Natural killer cell treated with Interleukin-12 subunit alpha and Interleukin-12 subunit beta and Interleukin-15 and Interleukin-18, amount 100 ng/mL, for 72 hours (primary cell): ENCODE measurements around the gene EMC6. TPM values are rescaled to one million over a fixed set of nuclear protein-coding genes. Genes with fewer than 3 reads are reported as not detected.

Experiments
- ATAC-seq, 2 donors: fragments of 150-1000 bp; cut with Tn5 transposase in 1 of 2; sonication (Bioruptor Pico), chemical (Tn5 transposase) in 1 of 2; 2 replicates each; pipeline ENCODE4 v1.10.0; 2021
- DNase-seq: peaks from one replicate; pipeline ENCODE4 v3.0.0; 2022; ENCODE audit warnings: low spot score
- H3K27ac Mint-ChIP-seq, 2 donors: 1 replicate in 1 of 2; 2 replicates in 1 of 2; pipeline ENCODE4 v1.8.0; 2022; ENCODE audit warnings: mixed read lengths in 2 of 2, mild to moderate bottlenecking in 1 of 2, moderate library complexity in 1 of 2
- H3K27me3 Mint-ChIP-seq, 2 donors: 1 replicate in 1 of 2; 2 replicates in 1 of 2; pipeline ENCODE4 v1.8.0; 2022; ENCODE audit warnings: mixed read lengths in 2 of 2
- H3K36me3 Mint-ChIP-seq: one replicate; pipeline ENCODE4 v1.8.0; 2022; ENCODE audit warnings: mixed read lengths
- H3K4me1 Mint-ChIP-seq, 2 donors: 1 replicate in 1 of 2; 2 replicates in 1 of 2; pipeline ENCODE4 v1.8.0; 2022; ENCODE audit warnings: low read depth in 2 of 2, mixed read lengths in 2 of 2, mild to moderate bottlenecking in 1 of 2
- H3K4me3 Mint-ChIP-seq: one replicate; pipeline ENCODE4 v1.8.0; 2022; ENCODE audit warnings: mixed read lengths
- H3K9me3 Mint-ChIP-seq: 2 replicates; pipeline ENCODE4 v1.8.0; 2022; ENCODE audit warnings: mixed read lengths
- total RNA-seq, 2 donors: library from RNA; stranded (reverse); gene quantifications; one replicate each; pipeline ENCODE4 v1.2.3, GENCODE V29; 2022

EMC6 gene
- total RNA-seq, 2 donors from 2014 or later: 43.7 to 56.2 TPM

DNA sequence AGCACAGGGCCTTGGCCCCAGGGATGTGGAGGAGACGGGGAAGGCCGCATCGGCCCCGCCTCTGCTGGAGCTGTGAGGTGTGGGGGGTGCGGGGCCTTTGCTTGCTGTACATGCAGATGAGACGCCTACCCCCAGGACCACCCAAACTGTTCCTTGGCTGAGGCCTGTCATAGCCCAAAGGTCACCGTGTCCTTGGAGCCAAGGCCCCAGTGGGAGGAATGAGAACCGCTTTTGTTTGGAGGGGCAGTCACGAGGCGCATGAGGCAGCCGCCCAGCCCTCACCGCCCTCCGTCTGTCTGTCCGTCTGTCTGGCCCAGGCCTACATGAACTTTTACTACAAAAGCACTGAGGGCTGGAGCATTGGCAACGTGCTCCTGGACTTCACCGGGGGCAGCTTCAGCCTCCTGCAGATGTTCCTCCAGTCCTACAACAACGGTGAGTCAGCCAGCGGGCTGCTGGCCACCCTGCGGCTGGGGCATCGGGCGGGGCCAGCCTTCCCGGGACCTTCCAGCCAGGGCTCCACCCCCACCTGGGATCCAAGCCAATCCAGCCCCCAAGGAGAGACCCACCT is 9.0 kb upstream of the EMC6 start:
- peak in 1 of 2 donors; percentile 1 for ATAC-seq

GRCh38 chr17:3660311-3660891 is 8.2 kb upstream of the EMC6 start:
- ATAC-seq: peak in 1 of 2 donors; percentile 4

More for the DNA sequence above, 9.0 kb upstream of the EMC6 start:
- H3K27ac Mint-ChIP-seq: no peak overlapping the region
- no peaks in the 10 kb centered on the region for H3K27me3 Mint-ChIP-seq
- no peaks in the 10 kb centered on the region for H3K36me3 Mint-ChIP-seq
- no peaks in the 10 kb centered on the region for H3K9me3 Mint-ChIP-seq
- H3K4me1 Mint-ChIP-seq: peaks cover 0 to 7% of the 10 kb centered on the region in 2 donors
- DNase-seq: no peak
- H3K4me3 Mint-ChIP-seq: no peak overlapping the region

DNA sequence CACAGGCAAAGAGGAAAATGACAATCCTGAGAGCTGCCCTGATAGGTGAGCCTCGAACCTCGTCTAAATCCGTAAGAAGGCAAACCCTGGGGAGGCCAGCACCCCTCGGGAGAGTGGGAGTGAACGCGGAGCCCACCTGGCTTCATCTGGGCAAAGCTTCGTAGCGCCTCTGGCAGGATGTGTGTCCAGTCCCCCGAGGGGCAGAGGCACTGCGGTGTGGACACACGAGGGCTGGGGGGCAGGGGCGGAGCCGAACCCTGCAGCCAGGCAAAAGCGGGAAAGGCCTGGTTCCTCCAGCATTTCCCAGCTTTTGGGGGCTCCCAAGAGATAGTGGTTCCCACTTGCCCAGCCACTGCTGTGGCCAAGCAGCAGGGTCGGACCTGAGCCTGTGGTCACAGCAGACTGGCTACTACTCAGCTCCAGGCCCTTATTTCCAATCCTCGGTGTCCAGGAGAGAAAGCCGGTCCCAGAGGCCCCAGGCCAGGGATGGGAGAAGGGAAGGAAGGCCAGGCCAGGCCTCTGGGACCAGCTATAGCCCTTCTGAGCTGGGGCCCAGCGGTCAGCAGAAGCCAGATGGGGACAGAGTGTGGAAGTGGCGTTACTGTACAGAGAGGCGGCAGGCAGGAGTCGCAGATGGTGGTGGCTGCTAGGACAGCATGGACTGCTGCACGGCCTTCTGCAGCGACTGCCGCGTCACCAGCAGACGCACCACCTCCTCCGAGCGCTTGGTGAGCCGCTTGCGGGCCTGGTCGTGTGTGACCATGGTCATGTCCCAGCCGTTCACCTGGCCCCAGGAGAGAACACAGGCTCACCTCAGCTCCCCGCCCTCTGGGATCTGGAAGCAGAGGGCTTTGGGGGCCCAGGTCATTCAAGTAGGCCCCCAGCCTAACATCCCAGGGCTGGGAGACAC is 5.3 kb upstream of the EMC6 start:
- no peak for DNase-seq
- H3K4me3 Mint-ChIP-seq: no peak overlapping the region
- H3K27ac Mint-ChIP-seq: no peak overlapping the region
- ATAC-seq: no peak
- peaks cover 19 to 22% of the 10 kb centered on the region in 2 donors for H3K4me1 Mint-ChIP-seq
- H3K36me3 Mint-ChIP-seq: peaks cover 5% of the 10 kb centered on the region
- H3K27me3 Mint-ChIP-seq: no peaks in the 10 kb centered on the region
- H3K9me3 Mint-ChIP-seq: no peaks in the 10 kb centered on the region

More at GRCh38 chr17:3660311-3660891, 8.2 kb upstream of the EMC6 start:
- Mint-ChIP-seq H3K4me3 (no peak overlapping the region), H3K4me1 (peaks cover 4 to 14% of the 10 kb centered on the region in 2 donors), H3K27me3 (no peaks in the 10 kb centered on the region), H3K27ac (peak overlapping the region in 1 of 2 donors; percentile 39), H3K9me3 (no peaks in the 10 kb centered on the region), H3K36me3 (peaks cover 4% of the 10 kb centered on the region)
- no peak for DNase-seq

GRCh38 chr17:3665834-3666233 is 2.8 kb upstream of the EMC6 start:
- Mint-ChIP-seq H3K27me3 (no peaks in the 10 kb centered on the region), H3K4me1 (peaks cover 31 to 34% of the 10 kb centered on the region in 2 donors), H3K4me3 (peak overlapping the region; percentile 50), H3K9me3 (no peaks in the 10 kb centered on the region), H3K36me3 (peaks cover 10% of the 10 kb centered on the region), H3K27ac (peak overlapping the region; percentile 70 to 90)
- DNase-seq: no peak
- ATAC-seq: no peak

- Mint-ChIP-seq H3K36me3 (peaks cover 12% of the 10 kb centered on the region), H3K4me3 (peak overlapping the region; percentile 50), H3K4me1 (peaks cover 33 to 36% of the 10 kb centered on the region in 2 donors), H3K27ac (peak overlapping the region; percentile 70 to 90), H3K9me3 (no peaks in the 10 kb centered on the region), H3K27me3 (no peaks in the 10 kb centered on the region)
- DNase-seq: no peak
- ATAC-seq: no peak
Observed at GRCh38 chr17:3666516-3666915, 2.1 kb upstream of the EMC6 start.

GRCh38 chr17:3667366-3668278 is 990 bp upstream of the EMC6 start:
- Mint-ChIP-seq H3K9me3 (no peaks in the 10 kb centered on the region), H3K27ac (peak overlapping the region; percentile 90 to 96), H3K4me1 (peaks cover 36 to 42% of the 10 kb centered on the region in 2 donors), H3K36me3 (peaks cover 14% of the 10 kb centered on the region), H3K4me3 (peak overlapping the region; percentile 95), H3K27me3 (no peaks in the 10 kb centered on the region)
- DNase-seq (no peak), ATAC-seq (peak; percentile 1 to 2)

DNA sequence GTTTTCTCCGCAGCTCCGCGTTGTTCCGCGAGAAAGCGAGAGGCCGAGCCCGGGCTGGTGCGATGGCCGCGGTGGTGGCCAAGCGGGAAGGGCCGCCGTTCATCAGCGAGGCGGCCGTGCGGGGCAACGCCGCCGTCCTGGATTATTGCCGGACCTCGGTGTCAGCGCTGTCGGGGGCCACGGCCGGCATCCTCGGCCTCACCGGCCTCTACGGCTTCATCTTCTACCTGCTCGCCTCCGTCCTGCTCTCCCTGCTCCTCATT is 404 bp downstream of the EMC6 start:
- H3K27ac Mint-ChIP-seq: peak overlapping the region; percentile 90 to 96
- no peaks in the 10 kb centered on the region for H3K27me3 Mint-ChIP-seq
- H3K36me3 Mint-ChIP-seq: peaks cover 14% of the 10 kb centered on the region
- no peak for ATAC-seq
- no peak for DNase-seq
- peak overlapping the region; percentile 95 for H3K4me3 Mint-ChIP-seq
- peaks cover 36 to 50% of the 10 kb centered on the region in 2 donors for H3K4me1 Mint-ChIP-seq
- no peaks in the 10 kb centered on the region for H3K9me3 Mint-ChIP-seq

- peaks cover 40 to 52% of the 10 kb centered on the region in 2 donors for H3K4me1 Mint-ChIP-seq
Observed at GRCh38 chr17:3669548-3669947, 936 bp downstream of the EMC6 start.

DNA sequence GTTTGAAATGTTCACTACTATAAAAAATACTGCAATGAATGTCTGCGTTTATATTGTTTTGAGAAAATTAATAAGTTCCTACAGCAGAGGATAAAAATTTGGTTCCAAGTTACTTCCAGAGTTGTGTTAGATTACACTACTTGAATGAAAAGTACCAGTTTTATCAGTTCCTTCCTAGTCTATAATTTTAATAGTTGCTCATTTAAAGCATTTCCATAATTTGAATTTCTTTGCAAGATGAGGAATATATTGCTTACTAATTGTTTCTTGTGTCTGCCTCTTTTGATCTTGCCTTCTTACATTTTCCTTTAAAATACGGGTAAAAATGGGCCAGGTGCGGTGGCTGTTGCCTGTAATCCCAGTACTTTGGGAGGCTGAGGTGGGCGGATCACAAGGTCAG is 4.0 kb downstream of the EMC6 start:
- peak overlapping the region; percentile 78 to 90 for H3K27ac Mint-ChIP-seq
- H3K9me3 Mint-ChIP-seq: no peaks in the 10 kb centered on the region
- H3K4me3 Mint-ChIP-seq: peak overlapping the region; percentile 34
- DNase-seq: no peak
- peaks cover 9% of the 10 kb centered on the region for H3K36me3 Mint-ChIP-seq
- H3K27me3 Mint-ChIP-seq: no peaks in the 10 kb centered on the region
- ATAC-seq: no peak
- peaks cover 25 to 40% of the 10 kb centered on the region in 2 donors for H3K4me1 Mint-ChIP-seq

More at GRCh38 chr17:3669548-3669947, 936 bp downstream of the EMC6 start:
- peaks cover 14% of the 10 kb centered on the region for H3K36me3 Mint-ChIP-seq
- peak overlapping the region; percentile 90 to 96 for H3K27ac Mint-ChIP-seq
- DNase-seq (no peak), ATAC-seq (no peak)
- H3K4me3 Mint-ChIP-seq: peak overlapping the region; percentile 95
- no peaks in the 10 kb centered on the region for H3K27me3 Mint-ChIP-seq
- no peaks in the 10 kb centered on the region for H3K9me3 Mint-ChIP-seq

DNA sequence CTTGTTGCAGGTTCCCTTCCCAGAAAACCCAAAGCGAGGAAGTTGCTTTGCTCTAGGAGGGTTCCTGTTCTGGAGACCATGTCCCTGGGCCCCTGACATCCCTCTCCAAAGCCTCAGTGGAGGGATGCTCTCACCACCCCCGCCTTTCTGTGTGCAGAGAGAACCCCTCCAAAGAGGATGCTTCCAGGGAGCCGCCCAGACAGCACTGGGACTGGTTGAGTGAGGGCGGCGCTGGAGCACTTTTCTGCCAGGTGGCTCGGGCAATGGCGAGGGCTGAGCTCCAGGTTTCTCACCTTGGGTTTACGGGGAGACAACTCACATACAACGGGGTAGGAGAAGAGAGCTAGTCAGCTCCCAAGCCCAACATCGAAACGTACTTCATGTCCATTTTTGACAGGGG is 7.3 kb downstream of the EMC6 start:
- H3K27ac Mint-ChIP-seq: peak overlapping the region; percentile 69
- H3K36me3 Mint-ChIP-seq: peaks cover 4% of the 10 kb centered on the region

GRCh38 chr17:3678095-3678820 is 9.6 kb downstream of the EMC6 start:
- no peaks in the 10 kb centered on the region for H3K9me3 Mint-ChIP-seq

More for the DNA sequence above, 7.3 kb downstream of the EMC6 start:
- ATAC-seq (no peak), DNase-seq (no peak)
- Mint-ChIP-seq H3K27me3 (no peaks in the 10 kb centered on the region), H3K4me3 (no peak overlapping the region), H3K4me1 (peaks cover 12 to 36% of the 10 kb centered on the region in 2 donors), H3K9me3 (no peaks in the 10 kb centered on the region)

DNA sequence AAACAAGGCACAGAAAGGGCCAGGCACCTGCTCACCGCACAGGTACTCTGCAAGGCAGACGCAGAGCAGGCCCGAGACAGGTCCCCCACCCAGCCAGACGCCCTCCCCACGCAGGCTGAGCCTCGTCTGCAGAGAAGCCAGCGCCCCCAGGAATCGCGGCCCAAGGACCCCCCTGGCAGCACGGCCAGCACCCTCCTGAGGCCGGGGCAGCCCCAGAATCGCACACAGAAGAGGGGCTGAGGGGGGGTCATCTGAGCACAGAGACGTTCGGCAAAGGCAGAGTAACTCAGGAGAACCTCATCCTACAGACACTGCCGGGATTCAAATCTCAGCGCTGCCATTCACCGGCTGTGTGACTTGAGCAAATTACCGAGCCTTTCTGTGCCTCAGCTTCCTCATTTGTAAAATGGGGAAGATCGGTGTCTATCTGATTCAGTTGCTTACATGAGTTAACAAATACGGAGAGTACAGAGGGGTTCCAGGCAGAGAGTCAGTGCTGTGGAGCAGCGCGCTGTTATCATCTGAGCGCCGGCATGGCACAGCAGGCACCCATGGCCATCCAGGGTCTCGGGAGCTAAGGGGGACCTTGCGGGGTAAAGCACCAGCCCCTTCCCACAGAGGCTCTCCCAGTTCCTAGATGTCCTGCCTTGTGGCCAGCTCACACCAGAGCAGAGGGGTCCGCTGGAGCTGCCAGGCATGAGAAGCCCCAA is 10.4 kb downstream of the EMC6 start:
- no peaks in the 10 kb centered on the region for H3K27me3 Mint-ChIP-seq
- no peaks in the 10 kb centered on the region for H3K9me3 Mint-ChIP-seq
- H3K36me3 Mint-ChIP-seq: no peaks in the 10 kb centered on the region
- peak overlapping the region; percentile 65 to 82 for H3K27ac Mint-ChIP-seq
- DNase-seq (no peak), ATAC-seq (peak; percentile 1 to 17)
- H3K4me3 Mint-ChIP-seq: no peak overlapping the region
- H3K4me1 Mint-ChIP-seq: peaks cover 25 to 39% of the 10 kb centered on the region in 2 donors

More at GRCh38 chr17:3678095-3678820, 9.6 kb downstream of the EMC6 start:
- no peaks in the 10 kb centered on the region for H3K27me3 Mint-ChIP-seq
- H3K36me3 Mint-ChIP-seq: no peaks in the 10 kb centered on the region
- peaks cover 23 to 39% of the 10 kb centered on the region in 2 donors for H3K4me1 Mint-ChIP-seq
- ATAC-seq: peak in 1 of 2 donors; percentile 41
- no peak for DNase-seq
- H3K4me3 Mint-ChIP-seq: no peak overlapping the region
- H3K27ac Mint-ChIP-seq: peak overlapping the region; percentile 57 to 69
